AG04450 (cell line): ENCODE data around the gene PDCD4. TPM values are rescaled to one million over a fixed set of nuclear protein-coding genes. Genes with fewer than 3 reads are reported as not detected.

Experiments used
- CTCF ChIA-PET: fragments of 300-600, 350-600 bp; formaldehyde crosslinking; extraction: SDS; loops from one replicate; lab custom pipeline; 2022; ENCODE audit warnings: antibody characterized with exemption, inconsistent platforms; lab: Charles Lee
- POLR2A ChIA-PET: fragments of 350-600 bp; formaldehyde crosslinking; extraction: SDS; loops from one replicate; lab custom pipeline; 2021; ENCODE audit warnings: antibody characterized with exemption, inconsistent platforms; lab: Yijun Ruan, JAX
- DNase-seq: peaks from one replicate; pipeline ENCODE4 v3.0.0-alpha.2; 2011; ENCODE audit warnings: low read depth, low spot score
- H3K27ac ChIP-seq: one replicate; pipeline ENCODE4 v1.5.1; 2012; ENCODE audit warnings: low read depth, low read length, control low read depth
- H3K27me3 ChIP-seq: one replicate; pipeline ENCODE4 v1.6.0; 2012; ENCODE audit warnings: low read length; ENCODE audit not compliant: control insufficient read depth, insufficient read depth
- H3K4me3 ChIP-seq: 2 replicates; pipeline ENCODE4 v1.5.1; 2011; ENCODE audit warnings: mild to moderate bottlenecking, low read depth, low read length, control low read depth
- H3K9me3 ChIP-seq: 2 replicates; pipeline ENCODE4 v1.5.1; 2012; ENCODE audit warnings: low read length; ENCODE audit not compliant: control insufficient read depth, insufficient read depth
- polyA plus RNA-seq: library from polyadenylated mRNA; depleted of rRNA; stranded (reverse); fragments of >200 nt; gene quantifications from 2 replicates; pipeline ENCODE4 v1.2.3, GENCODE V29; 2011; rRNA removed
- TF ChIP-seq, protein P1 (sequence below): IDR thresholded peaks from 2 replicates; pipeline ENCODE4 v1.5.1; 2011; ENCODE audit warnings: low read depth, low read length, control low read depth, inconsistent platforms

Gene PDCD4
- polyA plus RNA-seq, 1 experiment, result 95.4 TPM

GRCh38 chr10:110939419-110939818, 67.7 kb downstream of the PDCD4 start:
- H3K27ac ChIP-seq, result no peak overlapping the region
- no peak overlapping the region for H3K4me3 ChIP-seq
- ChIA-PET CTCF (no interaction called here), POLR2A (no interaction called here)
- H3K27me3 ChIP-seq, result no peaks in the 10 kb centered on the region
- TF ChIP-seq, protein P1, sequence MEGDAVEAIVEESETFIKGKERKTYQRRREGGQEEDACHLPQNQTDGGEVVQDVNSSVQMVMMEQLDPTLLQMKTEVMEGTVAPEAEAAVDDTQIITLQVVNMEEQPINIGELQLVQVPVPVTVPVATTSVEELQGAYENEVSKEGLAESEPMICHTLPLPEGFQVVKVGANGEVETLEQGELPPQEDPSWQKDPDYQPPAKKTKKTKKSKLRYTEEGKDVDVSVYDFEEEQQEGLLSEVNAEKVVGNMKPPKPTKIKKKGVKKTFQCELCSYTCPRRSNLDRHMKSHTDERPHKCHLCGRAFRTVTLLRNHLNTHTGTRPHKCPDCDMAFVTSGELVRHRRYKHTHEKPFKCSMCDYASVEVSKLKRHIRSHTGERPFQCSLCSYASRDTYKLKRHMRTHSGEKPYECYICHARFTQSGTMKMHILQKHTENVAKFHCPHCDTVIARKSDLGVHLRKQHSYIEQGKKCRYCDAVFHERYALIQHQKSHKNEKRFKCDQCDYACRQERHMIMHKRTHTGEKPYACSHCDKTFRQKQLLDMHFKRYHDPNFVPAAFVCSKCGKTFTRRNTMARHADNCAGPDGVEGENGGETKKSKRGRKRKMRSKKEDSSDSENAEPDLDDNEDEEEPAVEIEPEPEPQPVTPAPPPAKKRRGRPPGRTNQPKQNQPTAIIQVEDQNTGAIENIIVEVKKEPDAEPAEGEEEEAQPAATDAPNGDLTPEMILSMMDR, result no peak
- no peak for DNase-seq
- H3K9me3 ChIP-seq, result no peaks in the 10 kb centered on the region

- Histone ChIP-seq H3K4me3 (no peak overlapping the region), H3K27ac (no peak overlapping the region), H3K9me3 (no peaks in the 10 kb centered on the region), H3K27me3 (no peaks in the 10 kb centered on the region)
- TF ChIP-seq, protein P1, result no peak
- POLR2A ChIA-PET, result no interaction called here
- CTCF ChIA-PET, result no interaction called here
- DNase-seq, result no peak
Observed at GRCh38 chr10:110944792-110945396, 73.2 kb downstream of the PDCD4 start.

DNA sequence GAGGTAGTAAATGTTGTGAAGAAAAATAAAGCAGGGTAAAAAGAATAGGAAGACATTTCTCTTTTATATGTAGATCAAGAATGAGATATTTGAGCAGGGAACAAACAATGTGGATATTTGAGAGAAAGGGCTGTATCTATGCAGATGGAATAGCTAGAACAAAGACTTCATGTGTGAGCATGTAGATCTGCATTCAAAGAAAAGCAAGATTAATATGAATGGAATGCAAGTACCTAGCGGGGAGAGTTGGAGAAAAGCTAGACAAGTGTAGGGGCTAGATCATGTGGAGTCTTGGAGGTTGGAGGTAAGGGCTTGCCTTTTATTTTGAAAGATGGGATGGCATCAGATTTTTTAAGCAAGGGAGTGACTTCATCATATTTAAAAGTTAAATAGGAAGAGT, 74.8 kb downstream of the PDCD4 start:
- DNase-seq, result no peak
- Histone ChIP-seq H3K4me3 (no peak overlapping the region), H3K27me3 (no peaks in the 10 kb centered on the region), H3K27ac (no peak overlapping the region), H3K9me3 (no peaks in the 10 kb centered on the region)
- CTCF ChIA-PET, result no interaction called here
- TF ChIP-seq, protein P1, result no peak
- POLR2A ChIA-PET, result no interaction called here

- ChIA-PET CTCF (no interaction called here), POLR2A (no interaction called here)
- no peak for DNase-seq
- TF ChIP-seq, protein P1, result no peak
- Histone ChIP-seq H3K4me3 (no peak overlapping the region), H3K27ac (no peak overlapping the region), H3K27me3 (no peaks in the 10 kb centered on the region), H3K9me3 (no peaks in the 10 kb centered on the region)
Observed at GRCh38 chr10:110947061-110947595, 75.4 kb downstream of the PDCD4 start.

Other genes with a start within 250 kb of the PDCD4 start
- 0.11 and 0.15 TPM in 2 replicates for gene RBM20, start 227.6 kb upstream of the PDCD4 start, polyA plus RNA-seq
- gene BBIP1, start 47.3 kb downstream of the PDCD4 start, polyA plus RNA-seq, result 29.9 and 41.5 TPM in 2 replicates
- 26.9 and 33.3 TPM in 2 replicates for gene SHOC2, start 47.7 kb downstream of the PDCD4 start, polyA plus RNA-seq
- gene ADRA2A, start 205.1 kb downstream of the PDCD4 start, polyA plus RNA-seq, result not detected in 2 replicates